ENCODE measurements around the gene AFAP1.

GRCh38 chr4:7928711-7929110, 10.9 kb downstream of the AFAP1 start:
- TF ChIP-seq POLR2A (IDR thresholded peaks at IDR 0.05), result no peak
- TF ChIP-seq, protein P1, sequence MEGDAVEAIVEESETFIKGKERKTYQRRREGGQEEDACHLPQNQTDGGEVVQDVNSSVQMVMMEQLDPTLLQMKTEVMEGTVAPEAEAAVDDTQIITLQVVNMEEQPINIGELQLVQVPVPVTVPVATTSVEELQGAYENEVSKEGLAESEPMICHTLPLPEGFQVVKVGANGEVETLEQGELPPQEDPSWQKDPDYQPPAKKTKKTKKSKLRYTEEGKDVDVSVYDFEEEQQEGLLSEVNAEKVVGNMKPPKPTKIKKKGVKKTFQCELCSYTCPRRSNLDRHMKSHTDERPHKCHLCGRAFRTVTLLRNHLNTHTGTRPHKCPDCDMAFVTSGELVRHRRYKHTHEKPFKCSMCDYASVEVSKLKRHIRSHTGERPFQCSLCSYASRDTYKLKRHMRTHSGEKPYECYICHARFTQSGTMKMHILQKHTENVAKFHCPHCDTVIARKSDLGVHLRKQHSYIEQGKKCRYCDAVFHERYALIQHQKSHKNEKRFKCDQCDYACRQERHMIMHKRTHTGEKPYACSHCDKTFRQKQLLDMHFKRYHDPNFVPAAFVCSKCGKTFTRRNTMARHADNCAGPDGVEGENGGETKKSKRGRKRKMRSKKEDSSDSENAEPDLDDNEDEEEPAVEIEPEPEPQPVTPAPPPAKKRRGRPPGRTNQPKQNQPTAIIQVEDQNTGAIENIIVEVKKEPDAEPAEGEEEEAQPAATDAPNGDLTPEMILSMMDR (IDR thresholded peaks at IDR 0.05), result no peak

All from esophagus squamous epithelium (tissue), 4 donors.